NB4 (cell line): ENCODE measurements around the gene P2RY2.

Source experiments
- CTCF ChIP-seq: IDR thresholded peaks from one replicate; pipeline ENCODE4 v1.5.1; 2012; ENCODE audit warnings: low read depth, low read length
- MAX ChIP-seq: IDR thresholded peaks from 2 replicates; pipeline ENCODE4 v1.6.1; 2011; ENCODE audit warnings: low read depth, low read length
- MYC ChIP-seq: IDR thresholded peaks from 2 replicates; pipeline ENCODE4 v1.6.1; 2011; ENCODE audit warnings: low read depth, low read length

GRCh38 chr11:73193251-73194033, 24.6 kb upstream of the P2RY2 start:
- TF ChIP-seq CTCF (no peak), MYC (no peak), MAX (no peak)
